ENCODE data around the gene ATP8B3.

The ATP8B3 gene

GRCh38 chr19:1745589-1746031, 66.5 kb downstream of the ATP8B3 start:
- TF ChIP-seq, protein P1, sequence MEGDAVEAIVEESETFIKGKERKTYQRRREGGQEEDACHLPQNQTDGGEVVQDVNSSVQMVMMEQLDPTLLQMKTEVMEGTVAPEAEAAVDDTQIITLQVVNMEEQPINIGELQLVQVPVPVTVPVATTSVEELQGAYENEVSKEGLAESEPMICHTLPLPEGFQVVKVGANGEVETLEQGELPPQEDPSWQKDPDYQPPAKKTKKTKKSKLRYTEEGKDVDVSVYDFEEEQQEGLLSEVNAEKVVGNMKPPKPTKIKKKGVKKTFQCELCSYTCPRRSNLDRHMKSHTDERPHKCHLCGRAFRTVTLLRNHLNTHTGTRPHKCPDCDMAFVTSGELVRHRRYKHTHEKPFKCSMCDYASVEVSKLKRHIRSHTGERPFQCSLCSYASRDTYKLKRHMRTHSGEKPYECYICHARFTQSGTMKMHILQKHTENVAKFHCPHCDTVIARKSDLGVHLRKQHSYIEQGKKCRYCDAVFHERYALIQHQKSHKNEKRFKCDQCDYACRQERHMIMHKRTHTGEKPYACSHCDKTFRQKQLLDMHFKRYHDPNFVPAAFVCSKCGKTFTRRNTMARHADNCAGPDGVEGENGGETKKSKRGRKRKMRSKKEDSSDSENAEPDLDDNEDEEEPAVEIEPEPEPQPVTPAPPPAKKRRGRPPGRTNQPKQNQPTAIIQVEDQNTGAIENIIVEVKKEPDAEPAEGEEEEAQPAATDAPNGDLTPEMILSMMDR (IDR thresholded peaks at IDR 0.05; ENCODE audit: low read depth, low read length) = no peak
- H3K4me3 ChIP-seq (ENCODE audit: low read depth, low read length) = no peak overlapping the region

DNA sequence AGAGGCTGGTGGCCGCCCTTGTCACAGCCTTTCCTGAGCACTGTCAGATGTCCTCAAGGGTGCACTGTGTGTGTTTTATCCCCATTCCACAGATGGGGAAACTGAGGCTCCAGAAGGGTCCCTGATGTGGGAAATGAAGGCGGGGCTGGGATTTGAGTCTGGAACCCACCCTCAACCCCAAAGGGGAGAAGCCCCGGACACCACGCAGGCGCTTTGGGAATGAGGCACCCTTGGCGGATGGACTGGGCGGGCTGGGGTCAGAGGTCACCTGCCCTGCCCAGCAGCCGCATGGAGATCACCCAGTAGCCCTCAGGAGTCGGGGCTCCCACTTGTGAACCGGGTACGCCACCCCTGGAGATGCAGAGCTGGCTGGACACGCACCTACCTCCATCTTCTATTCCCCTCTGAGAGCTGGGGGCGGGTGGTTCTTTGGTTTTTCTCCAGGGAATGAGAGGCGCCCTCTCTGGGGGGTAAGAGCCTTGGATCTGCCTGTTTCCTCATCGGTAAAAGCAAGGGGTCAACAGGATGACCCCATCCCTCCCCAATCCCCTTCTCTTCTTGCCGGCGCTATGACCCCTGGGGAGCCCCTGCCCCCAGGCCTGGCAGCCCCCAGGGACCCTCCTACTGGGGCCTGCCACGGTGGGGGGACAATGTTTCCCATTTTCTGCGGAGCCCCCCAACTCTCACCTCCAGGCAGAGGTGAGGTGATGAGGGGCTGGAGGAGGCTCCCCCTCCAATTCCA, 67.1 kb downstream of the ATP8B3 start:
- H3K4me3 ChIP-seq (ENCODE audit: low read depth, low read length) = no peak overlapping the region
- TF ChIP-seq, protein P1 (IDR thresholded peaks at IDR 0.05; ENCODE audit: low read depth, low read length) = no peak

DNA sequence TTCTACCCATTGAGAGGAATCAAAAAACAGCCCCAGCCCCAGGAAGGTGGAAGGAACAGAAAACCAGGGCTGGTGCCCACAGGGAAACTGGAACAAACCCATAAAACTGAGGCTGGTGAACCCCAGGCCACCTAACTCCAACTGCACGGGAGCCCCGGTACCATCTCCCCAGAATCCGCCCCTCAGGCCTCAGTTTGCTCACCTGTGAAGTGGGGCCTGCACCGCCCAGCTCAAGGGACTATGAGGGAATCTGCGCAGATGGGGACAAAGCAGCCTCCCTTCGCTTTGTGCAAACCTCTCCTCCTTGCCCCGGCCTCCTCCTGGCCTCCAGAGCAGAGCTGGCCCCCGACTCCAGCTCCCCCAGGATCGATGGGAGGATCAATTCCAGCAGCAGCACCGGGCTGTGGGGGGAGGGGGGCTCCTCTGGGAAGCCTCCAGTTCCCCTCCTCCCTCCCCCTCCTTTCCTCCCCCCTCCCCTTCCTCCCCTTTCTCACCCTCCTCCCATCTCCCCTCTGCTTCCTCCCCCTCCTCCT, 67.9 kb downstream of the ATP8B3 start:
- TF ChIP-seq, protein P1 (IDR thresholded peaks at IDR 0.05; ENCODE audit: low read depth, low read length) = no peak
- no peak overlapping the region for H3K4me3 ChIP-seq (ENCODE audit: low read depth, low read length)

DNA sequence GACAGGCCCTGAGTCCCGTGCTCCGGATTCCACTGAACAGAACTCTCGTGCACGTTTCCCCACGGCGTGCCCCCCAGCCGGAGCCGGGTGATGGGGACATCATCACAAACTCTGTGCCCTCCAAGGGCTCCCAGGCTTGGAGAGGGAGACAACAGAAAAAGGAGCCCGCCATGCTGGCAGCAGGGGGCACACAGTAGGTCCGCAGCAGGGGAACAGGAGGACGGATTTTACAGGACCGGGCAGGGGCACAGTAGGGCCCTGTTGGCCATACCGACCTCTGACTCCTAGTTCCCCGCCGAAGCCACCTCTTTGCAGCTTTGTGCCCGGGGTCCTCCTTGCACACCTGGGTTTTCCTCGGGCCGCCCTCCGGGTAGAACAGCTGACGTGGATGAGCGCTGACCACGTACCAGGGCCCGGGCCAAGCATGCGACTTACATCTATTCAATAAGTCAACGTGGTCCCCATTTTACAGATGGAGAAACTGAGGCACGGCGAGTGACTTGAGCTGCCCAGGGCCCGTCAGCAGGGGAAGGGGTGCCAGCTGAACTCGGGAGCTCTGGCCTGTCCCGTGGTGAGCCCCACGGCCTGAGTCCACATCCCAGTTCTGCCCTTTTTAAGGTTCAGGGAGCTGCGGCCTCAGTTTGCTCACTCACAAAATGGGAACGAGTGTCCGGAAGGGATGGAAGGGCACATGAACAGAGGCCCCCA, 68.9 kb downstream of the ATP8B3 start:
- H3K4me3 ChIP-seq (ENCODE audit: low read depth, low read length) = no peak overlapping the region
- TF ChIP-seq, protein P1 (IDR thresholded peaks at IDR 0.05; ENCODE audit: low read depth, low read length) = no peak

DNA sequence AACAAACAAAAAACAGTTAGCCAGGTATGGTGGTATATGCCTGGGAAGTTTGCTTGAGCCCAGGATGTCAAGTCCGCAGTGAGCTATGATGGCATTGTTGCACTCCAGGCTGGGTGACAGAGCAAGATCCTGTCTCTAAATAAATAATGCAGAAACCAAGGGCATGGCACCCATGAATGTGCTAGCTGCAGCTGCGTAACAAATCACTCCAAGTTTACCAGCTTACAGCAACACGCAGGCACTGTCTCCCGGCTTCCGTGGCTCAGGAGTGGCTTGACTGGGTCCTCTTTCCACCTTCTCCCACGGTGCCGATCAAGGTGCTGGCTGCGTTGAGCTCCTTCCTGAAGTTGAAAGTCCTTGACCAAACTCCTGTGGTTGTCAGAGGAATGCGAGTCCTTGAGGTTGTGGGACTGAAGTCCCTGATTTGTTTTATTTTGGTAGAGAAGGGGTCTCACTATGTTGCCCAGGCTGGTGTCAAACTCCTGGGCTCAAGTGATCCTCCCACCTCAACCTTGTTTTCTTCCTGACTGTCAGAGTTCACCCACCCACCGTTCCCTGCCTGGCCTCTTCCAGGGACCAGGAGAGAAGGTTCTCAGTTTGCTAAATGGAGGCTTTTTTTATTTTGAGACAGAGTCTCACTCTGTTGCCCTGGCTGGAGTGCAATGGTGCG, 72.0 kb downstream of the ATP8B3 start:
- TF ChIP-seq, protein P1 (IDR thresholded peaks at IDR 0.05; ENCODE audit: low read depth, low read length) = no peak
- no peak overlapping the region for H3K4me3 ChIP-seq (ENCODE audit: low read depth, low read length)

DNA sequence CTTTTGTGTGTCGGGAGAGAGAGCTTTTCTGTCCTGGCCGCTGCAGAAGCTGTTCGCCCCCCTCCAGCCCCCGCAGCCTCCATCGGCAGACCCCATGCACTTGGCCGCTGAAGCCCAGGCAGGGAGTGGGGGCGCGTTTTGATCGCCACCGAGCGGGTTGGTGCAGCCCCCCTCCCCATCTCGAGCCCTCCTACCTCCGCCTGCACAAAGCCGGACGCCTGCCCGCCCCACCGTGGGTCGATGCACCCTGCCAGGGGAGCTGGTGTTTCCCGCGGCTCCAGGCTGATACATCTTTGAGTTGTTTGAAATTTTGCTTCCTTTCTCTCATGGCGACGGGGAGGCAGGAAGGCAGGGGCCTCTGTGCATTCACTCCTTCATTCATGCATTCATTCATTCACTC, 75.1 kb downstream of the ATP8B3 start:
- H3K4me3 ChIP-seq (ENCODE audit: low read depth, low read length) = no peak overlapping the region
- TF ChIP-seq, protein P1 (IDR thresholded peaks at IDR 0.05; ENCODE audit: low read depth, low read length) = no peak
